ENCODE results near the gene SIAE.

DNA sequence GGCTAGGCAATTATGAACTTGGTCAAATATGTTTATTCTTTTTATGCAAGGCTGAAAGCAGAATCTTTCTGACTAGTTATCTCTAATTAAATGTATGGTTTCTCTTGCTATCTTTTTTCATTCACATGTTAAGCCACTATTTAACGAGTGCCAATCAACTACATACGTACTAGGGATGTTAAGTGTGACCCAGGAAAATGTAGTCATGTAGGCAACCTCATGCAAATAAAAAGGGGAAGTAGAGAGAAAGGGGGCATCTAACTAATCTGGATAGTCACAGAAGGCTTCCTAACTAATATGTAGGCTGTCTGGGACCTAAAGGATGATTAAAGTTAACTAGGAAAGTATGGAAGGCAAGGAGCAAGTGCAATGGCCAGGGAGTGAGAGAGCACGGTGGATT lies 27.4 kb downstream of the SIAE start:
- TF ChIP-seq, protein P1, sequence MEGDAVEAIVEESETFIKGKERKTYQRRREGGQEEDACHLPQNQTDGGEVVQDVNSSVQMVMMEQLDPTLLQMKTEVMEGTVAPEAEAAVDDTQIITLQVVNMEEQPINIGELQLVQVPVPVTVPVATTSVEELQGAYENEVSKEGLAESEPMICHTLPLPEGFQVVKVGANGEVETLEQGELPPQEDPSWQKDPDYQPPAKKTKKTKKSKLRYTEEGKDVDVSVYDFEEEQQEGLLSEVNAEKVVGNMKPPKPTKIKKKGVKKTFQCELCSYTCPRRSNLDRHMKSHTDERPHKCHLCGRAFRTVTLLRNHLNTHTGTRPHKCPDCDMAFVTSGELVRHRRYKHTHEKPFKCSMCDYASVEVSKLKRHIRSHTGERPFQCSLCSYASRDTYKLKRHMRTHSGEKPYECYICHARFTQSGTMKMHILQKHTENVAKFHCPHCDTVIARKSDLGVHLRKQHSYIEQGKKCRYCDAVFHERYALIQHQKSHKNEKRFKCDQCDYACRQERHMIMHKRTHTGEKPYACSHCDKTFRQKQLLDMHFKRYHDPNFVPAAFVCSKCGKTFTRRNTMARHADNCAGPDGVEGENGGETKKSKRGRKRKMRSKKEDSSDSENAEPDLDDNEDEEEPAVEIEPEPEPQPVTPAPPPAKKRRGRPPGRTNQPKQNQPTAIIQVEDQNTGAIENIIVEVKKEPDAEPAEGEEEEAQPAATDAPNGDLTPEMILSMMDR (IDR thresholded peaks at IDR 0.05), result no peak
- TF ChIP-seq POLR2A (IDR thresholded peaks at IDR 0.05), result no peak
